Glutamatergic neuron (in vitro differentiated cells): ENCODE data around the gene EIF3C. TPM values are rescaled to one million over a fixed set of nuclear protein-coding genes. Genes with fewer than 3 reads are reported as not detected.
"Not testable (repeated sequence)": the region's sequence is repeated elsewhere in the genome, so short reads cannot be mapped to it uniquely, and the experiment has no call there.

Source experiments
- DNase-seq: peaks from one replicate; pipeline ENCODE4 v3.0.0; 2022
- H3K27ac Mint-ChIP-seq: one replicate; pipeline ENCODE4 v1.8.0; 2020; ENCODE audit warnings: mild to moderate bottlenecking, mixed read lengths, inconsistent platforms; ENCODE audit not compliant: unreplicated experiment
- H3K27me3 Mint-ChIP-seq: one replicate; pipeline ENCODE4 v1.8.0; 2020; ENCODE audit warnings: mild to moderate bottlenecking, moderate library complexity, mixed read lengths, inconsistent platforms; ENCODE audit not compliant: unreplicated experiment
- H3K36me3 Mint-ChIP-seq: one replicate; pipeline ENCODE4 v1.8.0; 2020; ENCODE audit warnings: mild to moderate bottlenecking, mixed read lengths, inconsistent platforms; ENCODE audit not compliant: unreplicated experiment
- H3K4me1 Mint-ChIP-seq: one replicate; pipeline ENCODE4 v1.8.0; 2020; ENCODE audit warnings: mild to moderate bottlenecking, low read depth, mixed read lengths, inconsistent platforms; ENCODE audit not compliant: unreplicated experiment
- H3K4me3 Mint-ChIP-seq: one replicate; pipeline ENCODE4 v1.8.0; 2020; ENCODE audit warnings: mild to moderate bottlenecking, mixed read lengths, inconsistent platforms; ENCODE audit not compliant: unreplicated experiment
- H3K9me3 Mint-ChIP-seq: one replicate; pipeline ENCODE4 v1.8.0; 2020; ENCODE audit warnings: mild to moderate bottlenecking, moderate library complexity, mixed read lengths, inconsistent platforms; ENCODE audit not compliant: unreplicated experiment
- microRNA-seq: library from miRNA; unstranded; fragments of <30 nt; microRNA quantifications from one replicate; pipeline ENCODE4, GENCODE V29; 2020; ENCODE audit not compliant: unreplicated experiment
- total RNA-seq: library from RNA; stranded (reverse); fragmentation: NEBNext Ultra II Directional; extraction: Animal tissue kit (Norgen Biotek cat#: 25700); gene quantifications from one replicate; pipeline ENCODE4 v1.2.1, GENCODE V29; 2021; ENCODE audit not compliant: unreplicated experiment

Gene EIF3C
- total RNA-seq, 1 donor from 2014 or later, result 832 TPM

GRCh38 chr16:28782357-28782756 is 71.1 kb downstream of the EIF3C start:
- not testable (repeated sequence) for DNase-seq, H3K9me3 Mint-ChIP-seq, H3K4me1 Mint-ChIP-seq, H3K36me3 Mint-ChIP-seq, H3K27ac Mint-ChIP-seq, H3K4me3 Mint-ChIP-seq, H3K27me3 Mint-ChIP-seq

Small RNA genes within 50 kb of the gene (microRNA-seq; reads per million reads assigned to microRNA genes)
- gene MIR6862-2, result not detected

Other genes with a start within 250 kb of the EIF3C start
- gene NPIPB7, start 239.1 kb upstream of the EIF3C start, total RNA-seq, result not detected
- 29.4 TPM for gene CLN3, start 219.4 kb upstream of the EIF3C start, total RNA-seq
- not detected for gene APOBR, start 216.8 kb upstream of the EIF3C start, total RNA-seq
- not detected for gene IL27, start 204.6 kb upstream of the EIF3C start, total RNA-seq
- gene NUPR1, start 172.5 kb upstream of the EIF3C start, total RNA-seq, result not detected
- gene SGF29, start 157.5 kb upstream of the EIF3C start, total RNA-seq, result 29.2 TPM
- not detected for gene SULT1A2, start 114.4 kb upstream of the EIF3C start, total RNA-seq
- gene SULT1A1, start 101.4 kb upstream of the EIF3C start, total RNA-seq, result 0.54 TPM
- not detected for gene NPIPB8, start 73.4 kb upstream of the EIF3C start, total RNA-seq
- gene NPIPB9, start 40.3 kb downstream of the EIF3C start, total RNA-seq, result 3.0 TPM
- 261 TPM for gene ATXN2L, start 111.5 kb downstream of the EIF3C start, total RNA-seq
- gene TUFM, start 134.9 kb downstream of the EIF3C start, total RNA-seq, result 143 TPM
- 72.1 TPM for gene SH2B1, start 152.4 kb downstream of the EIF3C start, total RNA-seq
- gene ATP2A1, start 167.0 kb downstream of the EIF3C start, total RNA-seq, result 4.5 TPM
- 15.3 TPM for gene RABEP2, start 213.8 kb downstream of the EIF3C start, total RNA-seq
- gene CD19, start 220.5 kb downstream of the EIF3C start, total RNA-seq, result 0.27 TPM
- gene NFATC2IP, start 239.5 kb downstream of the EIF3C start, total RNA-seq, result 59.6 TPM